Esophagus squamous epithelium (tissue), 5 donors: ENCODE results near the gene STK17A. TPM values are rescaled to one million over a fixed set of nuclear protein-coding genes. Genes with fewer than 3 reads are reported as not detected.

Experiments
- DNase-seq: peaks from one replicate; lab custom pipeline; 2025; lab: John Stamatoyannopoulos, UW
- H3K27ac ChIP-seq, 4 donors: fragments of 200-600 bp; sonication (generic); one replicate each; pipeline ENCODE4 v1.5.1; 2016 to 2019; ENCODE audit warnings: mild to moderate bottlenecking in 1 of 4
- H3K27me3 ChIP-seq, 4 donors: fragments of 200-600 bp; sonication (generic); 1 replicate in 3 of 4; 2 replicates in 1 of 4; pipeline versions ENCODE4 v1.5.1 to v1.6.0; 2017 to 2021; ENCODE audit warnings: antibody characterized with exemption in 1 of 4
- H3K36me3 ChIP-seq, 3 donors: fragments of 200-600 bp; sonication (generic); one replicate each; pipeline ENCODE4 v1.5.1; 2016 to 2019
- H3K4me1 ChIP-seq, 3 donors: fragments of 200-600 bp; sonication (generic); one replicate each; pipeline ENCODE4 v1.5.1; 2017 to 2019
- H3K4me3 ChIP-seq, 4 donors: fragments of 200-600 bp; sonication (generic); 1 replicate in 3 of 4; 2 replicates in 1 of 4; pipeline ENCODE4 v1.5.1; 2016 to 2019; ENCODE audit warnings: mild to moderate bottlenecking in 2 of 4, moderate library complexity in 1 of 4
- H3K9me3 ChIP-seq, 3 donors: fragments of 200-600 bp; sonication (generic); one replicate each; pipeline ENCODE4 v1.5.1; 2016 to 2019
- POLR2A ChIP-seq, 4 donors: fragments of 450-650 bp; IDR thresholded peaks; one replicate each; pipeline ENCODE4 v1.6.1; 2017; ENCODE audit warnings: antibody characterized with exemption in 4 of 4, mild to moderate bottlenecking in 4 of 4, moderate library complexity in 3 of 4
- WGBS, 2 donors: methylation state at CpG; one replicate each; pipeline ENCODE4 v1.1.5; 2018; 5-methylcytosine and 5-hydroxymethylcytosine counted together
- intact Hi-C: fragments of 100-400 bp; cut with DNase I; formaldehyde crosslinking; loops from one replicate; pipeline ENCODE4 v1.15.0; 2022
- total RNA-seq, 4 donors: library from RNA; depleted of rRNA; stranded (reverse); fragments of >200 nt; gene quantifications; one replicate each; pipeline ENCODE4 v1.1.0, GENCODE V29; 2016
- TF ChIP-seq, protein P1 (sequence below), 6 experiments: fragments of 450-650 bp in 4 of 6; fragments of 200-600 bp in 2 of 6; sonication (generic) in 2 of 6; IDR thresholded peaks; one replicate each; pipeline ENCODE4 v1.5.1; 2016 to 2019; ENCODE audit warnings: antibody characterized with exemption in 6 of 6, mild to moderate bottlenecking in 4 of 6, moderate library complexity in 4 of 6
- donor health status: DM: yes; HTN: yes; CAD: no.

Gene STK17A
- total RNA-seq, 4 donors from 2014 or later, result 21.9 to 34.4 (median 22.8) TPM

DNA sequence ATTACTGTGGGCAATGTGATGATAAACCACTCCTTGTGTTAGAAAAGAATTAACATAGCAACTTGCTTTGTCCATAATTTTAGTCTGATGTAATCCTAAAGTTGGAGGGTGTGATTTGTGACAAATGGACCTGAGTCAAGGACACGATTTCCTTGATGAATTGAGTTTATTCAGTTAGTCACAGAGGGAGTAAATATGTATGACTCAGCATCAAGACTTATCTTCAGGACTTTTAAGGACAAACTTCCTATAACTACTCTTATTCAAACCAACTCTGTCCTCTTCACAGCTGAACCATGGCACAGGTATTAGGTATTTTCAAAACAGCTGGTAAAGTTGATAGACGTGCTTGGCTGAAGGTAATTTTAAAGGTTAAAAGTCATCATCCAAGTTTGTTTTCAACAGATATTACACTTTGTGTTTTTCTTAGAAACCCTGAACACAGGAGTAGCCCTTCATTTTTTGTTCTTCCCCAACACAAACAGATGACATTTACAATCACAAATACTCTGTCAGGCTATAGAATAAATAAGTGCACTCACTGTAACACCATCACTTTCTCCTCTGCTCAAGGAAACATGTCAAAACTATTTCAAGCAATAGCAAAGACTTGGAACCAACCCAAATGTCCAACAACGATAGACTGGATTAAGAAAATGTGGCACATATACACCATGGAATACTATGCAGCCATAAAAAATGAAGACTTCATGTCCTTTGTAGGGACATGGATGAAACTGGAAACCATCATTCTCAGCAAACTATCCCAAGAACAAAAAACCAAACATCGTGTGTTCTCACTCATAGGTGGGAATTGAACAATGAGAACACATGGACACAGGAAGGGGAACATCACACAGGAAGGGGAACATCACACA, 91.9 kb downstream of the STK17A start:
- TF ChIP-seq, protein P1, sequence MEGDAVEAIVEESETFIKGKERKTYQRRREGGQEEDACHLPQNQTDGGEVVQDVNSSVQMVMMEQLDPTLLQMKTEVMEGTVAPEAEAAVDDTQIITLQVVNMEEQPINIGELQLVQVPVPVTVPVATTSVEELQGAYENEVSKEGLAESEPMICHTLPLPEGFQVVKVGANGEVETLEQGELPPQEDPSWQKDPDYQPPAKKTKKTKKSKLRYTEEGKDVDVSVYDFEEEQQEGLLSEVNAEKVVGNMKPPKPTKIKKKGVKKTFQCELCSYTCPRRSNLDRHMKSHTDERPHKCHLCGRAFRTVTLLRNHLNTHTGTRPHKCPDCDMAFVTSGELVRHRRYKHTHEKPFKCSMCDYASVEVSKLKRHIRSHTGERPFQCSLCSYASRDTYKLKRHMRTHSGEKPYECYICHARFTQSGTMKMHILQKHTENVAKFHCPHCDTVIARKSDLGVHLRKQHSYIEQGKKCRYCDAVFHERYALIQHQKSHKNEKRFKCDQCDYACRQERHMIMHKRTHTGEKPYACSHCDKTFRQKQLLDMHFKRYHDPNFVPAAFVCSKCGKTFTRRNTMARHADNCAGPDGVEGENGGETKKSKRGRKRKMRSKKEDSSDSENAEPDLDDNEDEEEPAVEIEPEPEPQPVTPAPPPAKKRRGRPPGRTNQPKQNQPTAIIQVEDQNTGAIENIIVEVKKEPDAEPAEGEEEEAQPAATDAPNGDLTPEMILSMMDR (IDR thresholded peaks at IDR 0.05), result no peak
- no peak for TF ChIP-seq POLR2A (IDR thresholded peaks at IDR 0.05)
- no peaks in the 10 kb centered on the region for H3K36me3 ChIP-seq
- peak overlapping the region; percentile 30 to 73 (median 60) for H3K27ac ChIP-seq
- WGBS, 2 donors, result 47 to 54% methylated on average over 4 of the region's 4 CpGs
- DNase-seq, result no peak
- H3K4me1 ChIP-seq, result peaks cover 0 to 15% (median 9%) of the 10 kb centered on the region in 3 donors
- no peak overlapping the region for H3K4me3 ChIP-seq
- H3K9me3 ChIP-seq, result peaks cover 0 to 4% (median 0%) of the 10 kb centered on the region in 3 donors
- intact Hi-C loops, result no loop called here
- no peaks in the 10 kb centered on the region for H3K27me3 ChIP-seq

Other genes with a start within 250 kb of the STK17A start
- 10 to 100 TPM; 20.5 to 59.1 (median 42.3) TPM for gene COA1, start 146.4 kb downstream of the STK17A start, total RNA-seq
- 10 to 100 TPM; 34.2 to 83.2 (median 60.4) TPM for gene BLVRA, start 175.6 kb downstream of the STK17A start, total RNA-seq